ENCODE data around the gene KRTAP5-4. TPM values are rescaled to one million over a fixed set of nuclear protein-coding genes. Genes with fewer than 3 reads are reported as not detected.
"Not testable (repeated sequence)": the region's sequence is repeated elsewhere in the genome, so short reads cannot be mapped to it uniquely, and the experiment has no call there.

The KRTAP5-4 gene
- polyA plus RNA-seq, 4 donors: not detected

- not testable (repeated sequence) for DNase-seq (ENCODE audit: low read depth in 4 of 4, low spot score in 2 of 4)
Observed at GRCh38 chr11:1575756-1576155, 46.2 kb downstream of the KRTAP5-4 start.

DNA sequence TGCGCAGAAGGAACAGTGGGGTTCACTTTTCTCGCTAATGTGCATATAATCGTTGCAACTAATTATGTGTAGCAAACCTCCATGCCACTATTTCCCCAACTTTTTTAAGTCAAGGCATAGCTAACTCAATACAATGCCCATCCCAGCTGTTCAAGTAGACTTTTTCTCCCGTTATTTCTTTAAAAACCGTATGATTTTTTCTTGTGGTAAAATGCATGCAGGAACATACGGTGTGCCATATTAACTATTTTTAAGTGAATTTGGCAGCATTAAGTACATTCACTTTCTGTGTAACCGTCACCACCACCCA is 47.0 kb downstream of the KRTAP5-4 start:
- DNase-seq (ENCODE audit: low read depth in 4 of 4, low spot score in 2 of 4): no peak

- no peak for DNase-seq (ENCODE audit: low read depth in 4 of 4, low spot score in 2 of 4)
Observed at GRCh38 chr11:1574238-1574932, 47.6 kb downstream of the KRTAP5-4 start.

GRCh38 chr11:1573903-1574237 is 48.1 kb downstream of the KRTAP5-4 start:
- DNase-seq (ENCODE audit: low read depth in 4 of 4, low spot score in 2 of 4): no peak

GRCh38 chr11:1573077-1573902 is 48.6 kb downstream of the KRTAP5-4 start:
- DNase-seq (ENCODE audit: low read depth in 4 of 4, low spot score in 2 of 4): no peak

DNA sequence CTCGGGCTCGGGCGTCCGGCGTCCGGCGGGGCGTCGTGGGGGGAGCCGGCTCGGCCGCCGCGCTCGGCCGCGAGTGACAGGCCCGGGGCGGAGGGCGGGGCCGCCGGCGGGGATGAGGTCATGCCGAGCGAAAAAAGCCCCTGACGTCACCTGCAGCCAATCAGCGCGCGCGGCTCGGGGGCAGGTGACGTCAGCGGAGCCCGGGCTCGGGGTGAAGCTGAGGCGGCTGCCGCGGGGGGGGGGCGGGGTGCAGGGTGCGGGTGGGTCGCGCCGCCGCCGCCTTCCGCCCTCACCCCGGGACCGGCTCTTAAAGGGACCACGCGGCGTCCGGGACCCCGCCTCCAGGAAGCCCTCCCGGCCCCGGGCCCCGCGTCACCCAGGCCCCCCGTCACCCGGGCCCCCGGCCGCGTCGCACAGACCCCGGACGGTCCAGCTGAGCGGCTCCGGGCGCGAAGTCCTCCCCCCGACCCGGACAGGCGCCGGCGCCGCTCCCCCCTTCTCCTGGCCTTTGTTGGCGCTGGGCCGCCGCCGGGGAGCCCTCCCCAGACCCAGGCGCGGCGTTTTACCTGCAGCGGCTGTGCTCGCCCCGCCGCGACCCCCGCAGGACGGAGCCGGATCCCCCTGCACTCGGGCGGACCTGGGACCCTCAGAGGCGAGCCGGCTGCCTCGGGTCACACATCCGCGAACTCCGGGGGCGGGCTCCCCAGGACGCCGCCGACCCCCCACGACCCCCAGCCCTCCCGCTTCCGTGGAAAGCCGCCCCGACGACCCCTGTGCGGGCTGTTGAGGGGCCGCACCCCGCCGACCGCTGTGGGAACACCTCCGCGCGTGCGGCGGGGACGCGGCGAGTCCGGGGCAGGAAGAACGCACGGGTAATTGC is 49.5 kb downstream of the KRTAP5-4 start, which contains the start of gene DUSP8:
TSS of gene DUSP8 (minus strand) at position 75 of the 880 bp plus-strand sequence. CDS start 6,445 bp downstream, outside the sequence.
- no peak for DNase-seq (ENCODE audit: low read depth in 4 of 4, low spot score in 2 of 4)

DNA sequence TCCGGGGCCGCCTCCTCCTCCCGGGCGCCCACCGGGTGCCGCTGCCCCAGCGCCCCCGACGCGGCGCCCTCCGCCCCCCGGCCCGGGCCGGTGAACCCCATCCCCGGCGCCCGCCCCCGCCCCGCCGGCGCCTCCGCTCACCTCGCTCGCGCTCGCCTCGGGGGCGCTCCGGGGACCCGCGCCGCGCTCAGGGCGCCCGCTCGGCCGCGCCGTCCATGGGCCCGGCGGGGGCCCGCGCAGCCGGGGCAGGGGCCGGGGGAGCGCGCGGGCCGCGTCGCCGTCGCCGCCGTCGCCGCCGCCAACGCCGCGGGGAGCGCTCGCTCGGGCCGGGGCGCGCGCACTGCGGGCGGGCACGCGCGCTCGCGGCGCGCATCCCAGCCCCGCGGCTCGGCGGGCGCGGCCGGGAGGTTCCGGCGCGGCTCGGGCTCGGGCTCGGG is 50.2 kb downstream of the KRTAP5-4 start:
- DNase-seq (ENCODE audit: low read depth in 4 of 4, low spot score in 2 of 4): no peak

Other genes with a start within 250 kb of the KRTAP5-4 start
- gene BRSK2, start 232.2 kb downstream of the KRTAP5-4 start, polyA plus RNA-seq (ENCODE audit: insufficient read length in 4 of 4): 1 to 10 TPM in 1 of 4 donors, under 1 TPM in 3; 0.41 to 1.5 (median 0.71) TPM
- 10 to 100 TPM; 30.3 to 34.8 (median 33.6) TPM for gene MOB2, start 135.4 kb downstream of the KRTAP5-4 start, polyA plus RNA-seq (ENCODE audit: insufficient read length in 4 of 4)
- 1 to 10 TPM; 2.6 to 5.0 (median 3.6) TPM for gene DUSP8, start 49.9 kb downstream of the KRTAP5-4 start, polyA plus RNA-seq (ENCODE audit: insufficient read length in 4 of 4)
- under 1 TPM in 2 of 4 donors, not detected in 2; 0.56 to 0.96 TPM for gene KRTAP5-1, start 36.9 kb downstream of the KRTAP5-4 start, polyA plus RNA-seq (ENCODE audit: insufficient read length in 4 of 4)
- under 1 TPM in 1 of 4 donors, not detected in 3; 0.13 TPM for gene KRTAP5-2, start 23.8 kb downstream of the KRTAP5-4 start, polyA plus RNA-seq (ENCODE audit: insufficient read length in 4 of 4)
- gene KRTAP5-3, start 13.7 kb downstream of the KRTAP5-4 start, polyA plus RNA-seq (ENCODE audit: insufficient read length in 4 of 4): not detected
- gene KRTAP5-5, start 7.6 kb upstream of the KRTAP5-4 start, polyA plus RNA-seq (ENCODE audit: insufficient read length in 4 of 4): under 1 TPM in 1 of 4 donors, not detected in 3; 0.13 TPM
- gene KRTAP5-6, start 75.1 kb upstream of the KRTAP5-4 start, polyA plus RNA-seq (ENCODE audit: insufficient read length in 4 of 4): under 1 TPM in 1 of 4 donors, not detected in 3; 0.31 TPM
- under 1 TPM; 0.11 to 0.46 (median 0.32) TPM for gene IFITM10, start 128.5 kb upstream of the KRTAP5-4 start, polyA plus RNA-seq (ENCODE audit: insufficient read length in 4 of 4)
- gene CTSD, start 141.8 kb upstream of the KRTAP5-4 start, polyA plus RNA-seq (ENCODE audit: insufficient read length in 4 of 4): 100 to 1,000 TPM; 218 to 295 (median 242) TPM
- 1 to 10 TPM in 1 of 4 donors, under 1 TPM in 3; 0.14 to 1.0 (median 0.23) TPM for gene SYT8, start 212.9 kb upstream of the KRTAP5-4 start, polyA plus RNA-seq (ENCODE audit: insufficient read length in 4 of 4)
- gene TNNI2, start 216.8 kb upstream of the KRTAP5-4 start, polyA plus RNA-seq (ENCODE audit: insufficient read length in 4 of 4): 1 to 10 TPM in 2 of 4 donors, under 1 TPM in 2; 0.20 to 1.3 (median 0.77) TPM
- gene LSP1, start 230.9 kb upstream of the KRTAP5-4 start, polyA plus RNA-seq (ENCODE audit: insufficient read length in 4 of 4): 1 to 10 TPM; 4.6 to 7.8 (median 6.3) TPM

All from left renal cortex interstitium (tissue), 4 donors.